Ishikawa (cell line): ENCODE measurements around the gene LTA4H.

Experiments used
- CEBPB ChIP-seq: IDR thresholded peaks from 2 replicates; pipeline ENCODE4 v1.6.1; 2012
- CREB1 ChIP-seq: IDR thresholded peaks from 2 replicates; pipeline ENCODE4 v1.6.1; 2012; ENCODE audit warnings: low read depth
- MAX ChIP-seq: IDR thresholded peaks from 2 replicates; pipeline ENCODE4 v1.6.1; 2012
- NFIC ChIP-seq: IDR thresholded peaks from 2 replicates; pipeline ENCODE4 v1.6.1; 2012
- YY1 ChIP-seq: IDR thresholded peaks from 2 replicates; pipeline ENCODE4 v1.6.1; 2012; ENCODE audit warnings: low read depth
- TF ChIP-seq, protein P1 (sequence below): IDR thresholded peaks from 2 replicates; pipeline ENCODE4 v1.6.1; 2012; ENCODE audit warnings: low read depth, mild to moderate bottlenecking

DNA sequence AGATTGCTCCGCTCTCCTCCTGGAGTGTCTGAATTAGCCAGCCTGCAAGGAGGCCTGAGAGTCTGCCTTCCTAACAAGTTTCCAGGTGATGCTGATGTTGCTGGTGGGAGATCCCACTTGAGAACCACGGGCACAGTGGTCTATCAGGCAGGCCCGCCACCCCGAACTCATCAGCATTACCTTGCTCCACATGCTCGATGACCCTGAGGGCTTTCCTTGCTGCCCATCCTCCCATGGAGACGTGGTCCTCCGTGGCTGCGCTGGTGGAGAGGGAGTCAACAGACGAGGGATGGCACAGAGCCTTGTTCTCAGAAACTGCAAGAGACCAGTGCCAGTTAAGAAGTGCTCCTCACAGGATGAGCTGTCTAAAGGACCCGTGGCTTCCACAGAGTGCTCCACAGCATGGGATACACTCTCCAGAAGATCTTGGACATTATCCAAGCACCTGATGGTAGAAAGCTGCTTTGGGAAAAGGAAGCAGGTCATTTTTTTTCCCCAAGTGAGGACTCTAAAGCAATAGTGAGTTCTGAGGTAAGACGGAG lies 57.6 kb downstream of the LTA4H start:
- TF ChIP-seq, protein P1, sequence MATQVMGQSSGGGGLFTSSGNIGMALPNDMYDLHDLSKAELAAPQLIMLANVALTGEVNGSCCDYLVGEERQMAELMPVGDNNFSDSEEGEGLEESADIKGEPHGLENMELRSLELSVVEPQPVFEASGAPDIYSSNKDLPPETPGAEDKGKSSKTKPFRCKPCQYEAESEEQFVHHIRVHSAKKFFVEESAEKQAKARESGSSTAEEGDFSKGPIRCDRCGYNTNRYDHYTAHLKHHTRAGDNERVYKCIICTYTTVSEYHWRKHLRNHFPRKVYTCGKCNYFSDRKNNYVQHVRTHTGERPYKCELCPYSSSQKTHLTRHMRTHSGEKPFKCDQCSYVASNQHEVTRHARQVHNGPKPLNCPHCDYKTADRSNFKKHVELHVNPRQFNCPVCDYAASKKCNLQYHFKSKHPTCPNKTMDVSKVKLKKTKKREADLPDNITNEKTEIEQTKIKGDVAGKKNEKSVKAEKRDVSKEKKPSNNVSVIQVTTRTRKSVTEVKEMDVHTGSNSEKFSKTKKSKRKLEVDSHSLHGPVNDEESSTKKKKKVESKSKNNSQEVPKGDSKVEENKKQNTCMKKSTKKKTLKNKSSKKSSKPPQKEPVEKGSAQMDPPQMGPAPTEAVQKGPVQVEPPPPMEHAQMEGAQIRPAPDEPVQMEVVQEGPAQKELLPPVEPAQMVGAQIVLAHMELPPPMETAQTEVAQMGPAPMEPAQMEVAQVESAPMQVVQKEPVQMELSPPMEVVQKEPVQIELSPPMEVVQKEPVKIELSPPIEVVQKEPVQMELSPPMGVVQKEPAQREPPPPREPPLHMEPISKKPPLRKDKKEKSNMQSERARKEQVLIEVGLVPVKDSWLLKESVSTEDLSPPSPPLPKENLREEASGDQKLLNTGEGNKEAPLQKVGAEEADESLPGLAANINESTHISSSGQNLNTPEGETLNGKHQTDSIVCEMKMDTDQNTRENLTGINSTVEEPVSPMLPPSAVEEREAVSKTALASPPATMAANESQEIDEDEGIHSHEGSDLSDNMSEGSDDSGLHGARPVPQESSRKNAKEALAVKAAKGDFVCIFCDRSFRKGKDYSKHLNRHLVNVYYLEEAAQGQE, result no peak
- TF ChIP-seq CREB1 (no peak), YY1 (no peak), MAX (no peak), CEBPB (no peak), NFIC (no peak)
